ENCODE measurements around the gene IL1RAPL2.
"Not testable (repeated sequence)": the region's sequence is repeated elsewhere in the genome, so short reads cannot be mapped to it uniquely, and the experiment has no call there.

IL1RAPL2 gene

DNA sequence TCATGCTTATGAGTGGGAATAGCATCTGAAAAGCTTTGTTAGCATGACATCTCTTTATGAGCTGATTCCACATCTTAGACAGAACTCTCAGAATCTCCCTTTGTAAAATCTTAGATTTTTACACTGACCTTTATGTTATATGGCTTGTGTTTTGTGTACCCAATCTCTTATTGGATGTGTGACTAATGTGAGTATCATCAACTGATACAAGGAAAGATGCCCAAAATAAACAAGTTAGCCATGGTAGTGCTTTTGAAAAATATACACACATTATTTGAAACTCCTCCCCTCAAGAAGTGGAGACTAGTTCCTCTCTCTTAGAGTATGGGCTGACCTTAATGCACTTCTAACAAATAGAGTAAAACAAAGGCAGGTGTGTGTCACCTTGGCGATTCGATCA lies 1096.2 kb downstream of the IL1RAPL2 start:
- Histone ChIP-seq H3K9me3 (ENCODE audit: control insufficient read depth, low read length) (no peaks in the 10 kb centered on the region), H3K4me1 (ENCODE audit: control insufficient read depth, insufficient read depth, low read length) (no peaks in the 10 kb centered on the region), H3K27me3 (ENCODE audit: control insufficient read depth, insufficient read depth, low read length) (no peaks in the 10 kb centered on the region), H3K4me3 (ENCODE audit: low read length) (no peak overlapping the region), H3K9ac (ENCODE audit: low read length) (no peak overlapping the region), H3K36me3 (ENCODE audit: control insufficient read depth, insufficient read depth, low read length) (no peaks in the 10 kb centered on the region)

GRCh38 chrX:105664243-105664642 lies 1098.2 kb downstream of the IL1RAPL2 start:
- Histone ChIP-seq H3K27me3 (ENCODE audit: control insufficient read depth, insufficient read depth, low read length) (no peaks in the 10 kb centered on the region), H3K4me1 (ENCODE audit: control insufficient read depth, insufficient read depth, low read length) (no peaks in the 10 kb centered on the region), H3K4me3 (ENCODE audit: low read length) (no peak overlapping the region), H3K9ac (ENCODE audit: low read length) (no peak overlapping the region), H3K9me3 (ENCODE audit: control insufficient read depth, low read length) (no peaks in the 10 kb centered on the region), H3K36me3 (ENCODE audit: control insufficient read depth, insufficient read depth, low read length) (no peaks in the 10 kb centered on the region)

DNA sequence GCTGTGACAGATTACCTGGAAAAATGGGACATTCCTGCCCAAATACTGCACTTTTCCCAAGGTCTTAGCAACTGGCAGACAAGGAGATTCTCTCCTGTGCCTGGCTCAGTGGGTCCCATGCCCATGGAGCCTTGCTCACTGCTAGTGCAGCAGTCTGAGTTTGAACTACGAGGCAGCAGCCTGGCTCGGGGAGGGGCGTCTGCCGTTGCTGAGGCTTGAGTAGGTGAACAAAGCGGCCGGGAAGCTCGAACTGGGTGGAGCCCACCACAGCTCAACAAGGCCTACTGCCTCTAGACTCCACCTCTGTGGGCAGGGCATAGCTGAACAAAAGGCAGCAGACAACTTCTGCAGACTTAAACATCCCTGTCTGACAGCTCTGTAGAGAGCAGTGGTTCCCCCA lies 1118.3 kb downstream of the IL1RAPL2 start:
- not testable (repeated sequence) for H3K9me3 ChIP-seq (ENCODE audit: control insufficient read depth, low read length); H3K36me3 ChIP-seq (ENCODE audit: control insufficient read depth, insufficient read depth, low read length); H3K4me3 ChIP-seq (ENCODE audit: low read length); H3K4me1 ChIP-seq (ENCODE audit: control insufficient read depth, insufficient read depth, low read length); H3K27me3 ChIP-seq (ENCODE audit: control insufficient read depth, insufficient read depth, low read length); H3K9ac ChIP-seq (ENCODE audit: low read length)

DNA sequence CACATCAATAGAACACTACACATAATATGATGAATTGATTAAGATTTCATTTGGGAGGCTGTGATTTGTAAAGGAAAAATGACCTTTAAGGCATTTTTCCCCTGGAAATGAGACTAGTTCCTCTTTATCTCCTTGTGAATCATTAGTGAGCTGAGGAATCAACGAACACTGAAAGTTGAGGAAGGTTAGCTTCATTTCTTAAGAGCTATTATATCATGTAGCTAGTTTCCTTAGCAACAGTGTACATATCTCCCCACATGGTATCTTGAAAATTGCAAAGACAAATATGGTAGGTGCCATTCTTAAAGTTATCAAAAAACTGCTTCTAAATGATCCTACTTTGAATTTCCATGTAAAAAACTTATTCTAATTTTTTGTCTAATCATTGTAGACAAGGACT lies 1128.8 kb downstream of the IL1RAPL2 start:
- Histone ChIP-seq H3K36me3 (ENCODE audit: control insufficient read depth, insufficient read depth, low read length) (no peaks in the 10 kb centered on the region), H3K9ac (ENCODE audit: low read length) (no peak overlapping the region), H3K4me3 (ENCODE audit: low read length) (no peak overlapping the region), H3K27me3 (ENCODE audit: control insufficient read depth, insufficient read depth, low read length) (no peaks in the 10 kb centered on the region), H3K4me1 (ENCODE audit: control insufficient read depth, insufficient read depth, low read length) (no peaks in the 10 kb centered on the region), H3K9me3 (ENCODE audit: control insufficient read depth, low read length) (no peaks in the 10 kb centered on the region)

GRCh38 chrX:105695451-105695850 lies 1129.5 kb downstream of the IL1RAPL2 start:
- Histone ChIP-seq H3K27me3 (ENCODE audit: control insufficient read depth, insufficient read depth, low read length) (no peaks in the 10 kb centered on the region), H3K4me3 (ENCODE audit: low read length) (no peak overlapping the region), H3K36me3 (ENCODE audit: control insufficient read depth, insufficient read depth, low read length) (no peaks in the 10 kb centered on the region), H3K9me3 (ENCODE audit: control insufficient read depth, low read length) (no peaks in the 10 kb centered on the region), H3K9ac (ENCODE audit: low read length) (no peak overlapping the region), H3K4me1 (ENCODE audit: control insufficient read depth, insufficient read depth, low read length) (no peaks in the 10 kb centered on the region)

GRCh38 chrX:105696870-105697269 lies 1130.9 kb downstream of the IL1RAPL2 start:
- Histone ChIP-seq H3K9me3 (ENCODE audit: control insufficient read depth, low read length) (no peaks in the 10 kb centered on the region), H3K9ac (ENCODE audit: low read length) (no peak overlapping the region), H3K27me3 (ENCODE audit: control insufficient read depth, insufficient read depth, low read length) (no peaks in the 10 kb centered on the region), H3K4me3 (ENCODE audit: low read length) (no peak overlapping the region), H3K4me1 (ENCODE audit: control insufficient read depth, insufficient read depth, low read length) (no peaks in the 10 kb centered on the region), H3K36me3 (ENCODE audit: control insufficient read depth, insufficient read depth, low read length) (no peaks in the 10 kb centered on the region)

DNA sequence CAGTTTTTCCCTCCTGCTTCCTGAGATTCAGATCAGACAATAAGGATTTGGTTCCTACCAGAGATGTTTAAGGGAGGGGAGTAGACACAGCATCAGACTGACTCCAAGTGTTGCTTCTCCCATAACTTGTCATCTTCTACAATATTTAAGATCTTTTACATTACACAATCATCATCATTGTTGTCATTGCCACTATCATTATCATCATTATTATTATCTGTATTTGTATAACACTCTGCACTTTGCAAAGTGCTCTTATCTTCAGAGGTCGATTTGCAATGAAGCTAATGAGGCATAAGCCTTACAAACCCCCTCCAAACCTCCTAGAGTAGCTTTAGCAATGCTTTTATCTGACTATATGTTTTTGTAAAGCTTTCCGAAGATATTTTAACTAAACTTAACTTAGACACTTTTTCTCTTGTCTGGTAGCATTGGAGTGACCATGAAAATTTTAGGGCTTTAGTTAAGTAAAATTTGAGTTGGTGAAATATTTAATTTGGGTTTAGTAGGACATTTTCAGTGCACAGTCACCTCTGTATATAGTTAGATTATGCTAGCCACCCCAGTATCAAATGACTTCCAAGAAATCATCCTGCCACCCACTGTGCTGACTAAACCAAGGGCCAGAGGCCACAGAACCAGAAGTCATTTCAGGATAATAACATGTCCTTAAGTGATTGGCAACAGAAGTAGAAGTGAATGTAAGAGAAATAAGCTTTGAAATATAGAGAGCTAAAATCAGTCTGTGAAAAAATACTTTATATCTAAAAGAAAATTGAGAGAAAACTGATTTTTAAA lies 1132.2 kb downstream of the IL1RAPL2 start:
- no peaks in the 10 kb centered on the region for H3K36me3 ChIP-seq (ENCODE audit: control insufficient read depth, insufficient read depth, low read length)
- H3K4me1 ChIP-seq (ENCODE audit: control insufficient read depth, insufficient read depth, low read length), result no peaks in the 10 kb centered on the region
- H3K9ac ChIP-seq (ENCODE audit: low read length), result no peak overlapping the region
- no peaks in the 10 kb centered on the region for H3K27me3 ChIP-seq (ENCODE audit: control insufficient read depth, insufficient read depth, low read length)
- no peaks in the 10 kb centered on the region for H3K9me3 ChIP-seq (ENCODE audit: control insufficient read depth, low read length)
- no peak overlapping the region for H3K4me3 ChIP-seq (ENCODE audit: low read length)

DNA sequence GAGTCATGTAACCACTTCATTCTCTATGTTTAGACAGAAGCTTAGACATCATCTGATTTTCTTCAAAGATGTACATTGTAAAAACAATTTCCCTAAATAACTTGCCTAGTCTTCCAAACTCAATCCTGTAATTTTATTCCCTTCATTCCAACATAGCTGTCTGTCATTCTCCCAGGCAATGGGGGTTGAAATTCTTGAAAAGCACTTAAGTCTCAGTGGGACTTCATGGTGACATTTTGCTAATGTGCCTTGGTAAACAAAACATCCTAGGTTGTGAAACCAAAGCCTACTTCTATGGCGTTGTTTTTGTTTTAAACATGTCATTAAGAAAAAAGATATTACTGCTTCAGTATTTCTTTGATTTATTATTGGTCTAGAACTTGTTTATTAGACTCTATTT lies 1134.3 kb downstream of the IL1RAPL2 start:
- H3K27me3 ChIP-seq (ENCODE audit: control insufficient read depth, insufficient read depth, low read length), result no peaks in the 10 kb centered on the region
- no peaks in the 10 kb centered on the region for H3K4me1 ChIP-seq (ENCODE audit: control insufficient read depth, insufficient read depth, low read length)
- H3K36me3 ChIP-seq (ENCODE audit: control insufficient read depth, insufficient read depth, low read length), result no peaks in the 10 kb centered on the region

DNA sequence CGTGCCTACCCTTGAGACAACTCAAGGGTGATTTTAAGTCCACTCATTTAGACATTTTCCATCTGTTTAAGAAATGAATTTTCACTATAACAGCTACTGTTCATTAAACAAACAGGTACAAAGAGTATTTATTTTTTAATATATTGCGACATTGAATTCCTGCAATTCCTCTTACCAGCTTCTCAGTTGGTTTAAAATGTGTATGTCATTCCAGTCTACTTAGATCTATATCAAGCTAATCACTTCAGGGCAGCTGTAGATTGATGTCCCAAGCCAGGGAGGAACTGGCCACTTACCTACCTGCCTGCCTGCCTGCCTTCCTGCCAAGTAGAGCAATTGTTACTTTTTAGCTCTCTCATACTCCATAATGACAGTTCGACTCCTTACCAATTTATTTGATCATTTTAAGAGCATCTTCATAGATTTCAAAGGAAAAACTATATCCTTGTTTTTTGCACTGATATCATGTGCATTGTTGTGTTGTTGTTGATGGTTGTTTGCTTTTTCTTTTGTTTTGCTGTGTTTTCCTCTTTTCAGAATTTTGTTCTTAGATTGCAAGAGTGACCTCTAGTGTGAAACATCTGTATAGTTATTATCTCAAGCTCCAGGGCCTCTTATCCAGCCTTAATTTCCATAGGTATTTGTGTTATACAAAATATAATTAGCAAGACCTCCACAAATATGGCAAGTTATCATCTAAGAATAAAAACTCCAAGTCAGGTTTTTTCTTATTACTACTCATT lies 1135.5 kb downstream of the IL1RAPL2 start:
- Histone ChIP-seq H3K4me1 (ENCODE audit: control insufficient read depth, insufficient read depth, low read length) (no peaks in the 10 kb centered on the region), H3K9me3 (ENCODE audit: control insufficient read depth, low read length) (no peaks in the 10 kb centered on the region), H3K4me3 (ENCODE audit: low read length) (no peak overlapping the region)

More for the DNA sequence above, 1134.3 kb downstream of the IL1RAPL2 start:
- no peak overlapping the region for H3K9ac ChIP-seq (ENCODE audit: low read length)
- H3K4me3 ChIP-seq (ENCODE audit: low read length), result no peak overlapping the region
- no peaks in the 10 kb centered on the region for H3K9me3 ChIP-seq (ENCODE audit: control insufficient read depth, low read length)

DNA sequence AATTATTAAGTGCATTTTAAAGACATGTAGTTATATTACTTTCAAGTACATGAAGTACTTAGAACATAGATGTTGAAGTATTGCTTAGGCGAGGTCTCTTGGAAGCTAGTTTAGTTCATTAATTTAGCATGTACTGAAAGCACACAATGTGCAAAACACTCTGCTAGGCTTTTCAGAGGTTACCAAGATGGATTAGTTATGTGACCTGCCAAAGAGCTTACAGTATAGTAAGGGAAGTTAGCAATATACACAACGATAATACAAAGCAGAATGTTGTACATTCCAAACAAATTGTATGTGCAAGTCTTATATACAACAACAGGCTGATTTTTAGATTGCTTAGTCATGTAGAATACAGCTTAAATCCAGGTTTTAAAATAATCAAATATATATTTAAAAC lies 1137.9 kb downstream of the IL1RAPL2 start:
- Histone ChIP-seq H3K9me3 (ENCODE audit: control insufficient read depth, low read length) (no peaks in the 10 kb centered on the region), H3K27me3 (ENCODE audit: control insufficient read depth, insufficient read depth, low read length) (no peaks in the 10 kb centered on the region), H3K4me3 (ENCODE audit: low read length) (no peak overlapping the region), H3K9ac (ENCODE audit: low read length) (no peak overlapping the region), H3K4me1 (ENCODE audit: control insufficient read depth, insufficient read depth, low read length) (no peaks in the 10 kb centered on the region), H3K36me3 (ENCODE audit: control insufficient read depth, insufficient read depth, low read length) (no peaks in the 10 kb centered on the region)

More for the DNA sequence above, 1135.5 kb downstream of the IL1RAPL2 start:
- H3K27me3 ChIP-seq (ENCODE audit: control insufficient read depth, insufficient read depth, low read length), result no peaks in the 10 kb centered on the region
- H3K36me3 ChIP-seq (ENCODE audit: control insufficient read depth, insufficient read depth, low read length), result no peaks in the 10 kb centered on the region
- no peak overlapping the region for H3K9ac ChIP-seq (ENCODE audit: low read length)

DNA sequence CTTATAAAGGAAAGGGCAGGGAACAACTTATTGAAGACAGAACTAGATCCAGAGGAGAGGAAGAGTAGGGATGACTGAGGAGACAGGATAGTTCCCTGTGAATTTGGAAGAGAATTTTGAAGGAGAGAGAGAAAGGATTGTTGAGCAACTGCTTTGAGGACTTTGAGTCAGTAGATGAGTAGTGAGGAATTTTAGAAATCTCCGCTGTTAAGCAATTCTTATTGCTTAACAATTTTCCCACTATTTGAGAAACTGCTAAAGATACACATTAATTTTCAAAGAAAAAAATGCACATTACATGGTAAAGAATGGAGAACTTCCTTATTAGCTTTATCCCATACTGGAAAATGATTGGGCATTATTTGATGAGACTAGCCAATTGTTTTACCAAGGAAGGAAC lies 1140.0 kb downstream of the IL1RAPL2 start:
- no peaks in the 10 kb centered on the region for H3K4me1 ChIP-seq (ENCODE audit: control insufficient read depth, insufficient read depth, low read length)
- H3K36me3 ChIP-seq (ENCODE audit: control insufficient read depth, insufficient read depth, low read length), result no peaks in the 10 kb centered on the region
- H3K4me3 ChIP-seq (ENCODE audit: low read length), result no peak overlapping the region
- no peaks in the 10 kb centered on the region for H3K27me3 ChIP-seq (ENCODE audit: control insufficient read depth, insufficient read depth, low read length)
- no peak overlapping the region for H3K9ac ChIP-seq (ENCODE audit: low read length)
- no peaks in the 10 kb centered on the region for H3K9me3 ChIP-seq (ENCODE audit: control insufficient read depth, low read length)

DNA sequence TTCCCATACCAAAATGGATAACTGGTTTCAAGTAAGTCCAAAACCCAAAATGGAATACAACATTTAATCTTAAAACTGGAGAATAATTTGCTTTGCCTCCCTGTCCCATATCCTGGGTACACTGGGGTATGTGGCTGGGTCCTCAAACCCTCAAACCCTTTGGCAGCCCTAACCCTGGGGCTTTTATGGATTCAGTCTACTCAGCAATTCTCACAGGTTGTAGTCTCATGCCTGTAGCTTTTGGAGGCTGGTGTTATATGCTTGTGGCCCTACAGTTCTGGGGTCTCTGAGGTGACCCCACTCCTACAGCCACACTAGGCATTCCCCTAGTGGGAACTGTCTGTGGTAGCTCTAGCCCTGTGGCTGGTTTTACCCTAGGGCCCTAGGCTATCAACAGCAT lies 1145.8 kb downstream of the IL1RAPL2 start:
- H3K4me1 ChIP-seq (ENCODE audit: control insufficient read depth, insufficient read depth, low read length), result no peaks in the 10 kb centered on the region
- no peaks in the 10 kb centered on the region for H3K27me3 ChIP-seq (ENCODE audit: control insufficient read depth, insufficient read depth, low read length)
- H3K9ac ChIP-seq (ENCODE audit: low read length), result no peak overlapping the region
- no peak overlapping the region for H3K4me3 ChIP-seq (ENCODE audit: low read length)
- no peaks in the 10 kb centered on the region for H3K36me3 ChIP-seq (ENCODE audit: control insufficient read depth, insufficient read depth, low read length)
- no peaks in the 10 kb centered on the region for H3K9me3 ChIP-seq (ENCODE audit: control insufficient read depth, low read length)
